ENCODE results near the gene DGLUCY.
"Not testable (repeated sequence)": the region's sequence is repeated elsewhere in the genome, so short reads cannot be mapped to it uniquely, and the experiment has no call there.

The DGLUCY gene

DNA sequence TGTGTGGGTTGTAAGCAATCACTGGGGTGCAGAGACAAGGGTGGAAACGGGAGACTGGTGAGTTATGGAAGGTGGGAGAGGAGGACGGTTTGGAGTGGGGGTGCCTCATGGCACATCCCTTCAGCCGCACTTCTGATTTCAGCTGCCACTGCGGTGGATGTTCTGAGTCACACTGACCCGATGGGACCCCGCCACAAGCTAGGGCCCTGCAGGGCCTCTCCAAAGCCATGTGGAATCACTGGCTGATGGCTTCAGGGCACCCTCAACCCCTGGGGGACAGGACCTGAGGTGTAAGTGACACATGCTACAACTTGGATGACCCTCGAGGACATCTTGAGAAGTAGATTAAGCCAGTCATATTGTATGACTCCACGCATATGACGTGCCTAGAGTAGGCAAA lies 77.0 kb downstream of the DGLUCY start:
- H3K27ac Mint-ChIP-seq, result no peak overlapping the region
- no peaks in the 10 kb centered on the region for H3K4me1 Mint-ChIP-seq
- no peak overlapping the region for H3K4me3 Mint-ChIP-seq
- peaks cover under 1% of the 10 kb centered on the region for H3K27me3 Mint-ChIP-seq (ENCODE audit: low read depth)
- no peaks in the 10 kb centered on the region for H3K9me3 Mint-ChIP-seq
- peaks cover 55% of the 10 kb centered on the region for H3K36me3 Mint-ChIP-seq (ENCODE audit: low read depth)
- TF ChIP-seq, protein P1, sequence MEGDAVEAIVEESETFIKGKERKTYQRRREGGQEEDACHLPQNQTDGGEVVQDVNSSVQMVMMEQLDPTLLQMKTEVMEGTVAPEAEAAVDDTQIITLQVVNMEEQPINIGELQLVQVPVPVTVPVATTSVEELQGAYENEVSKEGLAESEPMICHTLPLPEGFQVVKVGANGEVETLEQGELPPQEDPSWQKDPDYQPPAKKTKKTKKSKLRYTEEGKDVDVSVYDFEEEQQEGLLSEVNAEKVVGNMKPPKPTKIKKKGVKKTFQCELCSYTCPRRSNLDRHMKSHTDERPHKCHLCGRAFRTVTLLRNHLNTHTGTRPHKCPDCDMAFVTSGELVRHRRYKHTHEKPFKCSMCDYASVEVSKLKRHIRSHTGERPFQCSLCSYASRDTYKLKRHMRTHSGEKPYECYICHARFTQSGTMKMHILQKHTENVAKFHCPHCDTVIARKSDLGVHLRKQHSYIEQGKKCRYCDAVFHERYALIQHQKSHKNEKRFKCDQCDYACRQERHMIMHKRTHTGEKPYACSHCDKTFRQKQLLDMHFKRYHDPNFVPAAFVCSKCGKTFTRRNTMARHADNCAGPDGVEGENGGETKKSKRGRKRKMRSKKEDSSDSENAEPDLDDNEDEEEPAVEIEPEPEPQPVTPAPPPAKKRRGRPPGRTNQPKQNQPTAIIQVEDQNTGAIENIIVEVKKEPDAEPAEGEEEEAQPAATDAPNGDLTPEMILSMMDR (IDR thresholded peaks at IDR 0.05; ENCODE audit: unreplicated experiment in 3 of 3), result no peak

DNA sequence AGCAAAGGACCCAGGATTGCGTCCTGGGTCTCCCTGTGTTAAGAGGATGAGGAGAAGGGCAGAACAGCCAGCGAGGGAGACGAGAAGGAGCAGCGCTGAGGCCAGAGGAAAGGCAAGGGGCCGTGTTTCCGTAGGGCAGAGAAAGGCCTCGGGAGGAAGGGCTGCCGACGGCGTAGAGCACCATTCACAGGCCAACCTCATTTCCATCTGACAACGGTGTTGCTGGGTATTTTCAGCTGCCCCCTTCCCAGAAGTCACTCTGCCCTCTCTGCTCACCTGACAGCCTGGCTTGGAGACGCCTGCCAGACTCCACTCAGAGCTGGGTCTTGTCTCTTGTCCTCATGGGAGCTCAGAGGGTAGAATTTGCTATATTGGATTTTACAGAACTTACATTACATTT lies 79.2 kb downstream of the DGLUCY start:
- H3K4me1 Mint-ChIP-seq, result no peaks in the 10 kb centered on the region
- H3K36me3 Mint-ChIP-seq (ENCODE audit: low read depth), result peaks cover 61% of the 10 kb centered on the region
- H3K4me3 Mint-ChIP-seq, result no peak overlapping the region
- no peaks in the 10 kb centered on the region for H3K27me3 Mint-ChIP-seq (ENCODE audit: low read depth)
- H3K9me3 Mint-ChIP-seq, result no peaks in the 10 kb centered on the region
- TF ChIP-seq, protein P1 (IDR thresholded peaks at IDR 0.05; ENCODE audit: unreplicated experiment in 3 of 3), result no peak
- H3K27ac Mint-ChIP-seq, result no peak overlapping the region

DNA sequence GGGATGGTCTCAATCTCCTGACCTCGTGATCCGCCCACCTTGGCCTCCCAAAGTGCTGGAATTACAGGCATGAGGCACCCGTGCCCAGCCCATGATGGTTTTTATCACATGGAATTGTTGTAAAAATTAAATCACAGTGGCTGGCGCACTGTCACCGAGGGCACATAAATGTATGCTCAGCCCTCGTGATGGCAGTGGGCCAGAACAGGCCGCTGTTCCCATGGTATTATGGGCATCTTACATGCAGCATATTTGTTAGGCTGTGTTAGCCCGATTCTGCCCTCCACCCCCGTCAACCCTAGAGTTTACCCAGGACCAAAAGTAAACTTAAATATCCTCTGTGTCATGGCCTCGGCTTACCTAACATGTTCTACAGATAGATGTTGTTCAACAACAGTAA lies 82.0 kb downstream of the DGLUCY start:
- Mint-ChIP-seq H3K36me3 (ENCODE audit: low read depth) (peaks cover 64% of the 10 kb centered on the region), H3K9me3 (no peaks in the 10 kb centered on the region), H3K27me3 (ENCODE audit: low read depth) (no peaks in the 10 kb centered on the region), H3K27ac (no peak overlapping the region), H3K4me1 (no peaks in the 10 kb centered on the region), H3K4me3 (no peak overlapping the region)
- TF ChIP-seq, protein P1 (IDR thresholded peaks at IDR 0.05; ENCODE audit: unreplicated experiment in 3 of 3), result no peak

DNA sequence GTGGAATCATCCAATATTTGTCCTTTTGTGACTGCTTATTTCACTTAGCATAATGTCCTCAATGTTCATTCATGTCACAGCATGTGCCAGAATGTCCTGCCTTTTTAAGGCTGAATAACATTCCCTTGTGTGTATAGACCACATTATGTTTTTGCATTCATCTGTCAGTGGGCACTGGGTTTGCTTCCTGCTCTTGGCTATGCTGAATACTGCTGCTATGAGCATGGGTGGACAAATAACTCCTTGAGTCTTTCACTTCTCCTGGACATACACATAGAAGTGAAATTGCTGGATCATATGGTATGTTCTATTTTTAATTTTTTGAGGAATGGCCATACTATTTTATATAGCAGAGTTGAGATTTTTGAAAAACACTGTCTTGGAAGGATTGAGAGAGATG lies 83.8 kb downstream of the DGLUCY start:
- Mint-ChIP-seq H3K4me3 (no peak overlapping the region), H3K4me1 (no peaks in the 10 kb centered on the region), H3K9me3 (no peaks in the 10 kb centered on the region), H3K27me3 (ENCODE audit: low read depth) (no peaks in the 10 kb centered on the region), H3K27ac (no peak overlapping the region), H3K36me3 (ENCODE audit: low read depth) (peaks cover 56% of the 10 kb centered on the region)
- TF ChIP-seq, protein P1 (IDR thresholded peaks at IDR 0.05; ENCODE audit: unreplicated experiment in 3 of 3), result no peak

DNA sequence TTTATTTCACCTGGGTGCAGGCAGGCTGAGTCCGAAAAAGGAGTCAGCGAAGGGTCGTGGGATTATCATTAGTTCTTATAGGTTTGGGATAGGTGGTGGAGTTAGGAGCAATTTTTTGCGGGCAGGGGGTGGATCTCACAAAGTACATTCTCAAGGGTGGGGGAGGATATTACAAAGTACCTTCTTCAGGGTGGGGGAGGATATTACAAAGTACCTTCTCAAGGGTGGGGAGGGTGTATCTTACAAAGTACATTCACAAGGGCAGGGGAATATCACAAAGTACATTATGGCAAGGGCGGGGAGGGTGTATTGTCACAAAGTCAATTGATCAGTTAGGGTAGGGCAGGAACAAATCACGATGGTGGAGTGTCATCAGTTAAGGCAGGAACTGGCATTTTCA lies 86.9 kb downstream of the DGLUCY start:
- H3K4me3 Mint-ChIP-seq; H3K9me3 Mint-ChIP-seq; H3K27ac Mint-ChIP-seq; H3K27me3 Mint-ChIP-seq (ENCODE audit: low read depth); H3K4me1 Mint-ChIP-seq: not testable (repeated sequence)
- peaks cover 63% of the 10 kb centered on the region for H3K36me3 Mint-ChIP-seq (ENCODE audit: low read depth)

DNA sequence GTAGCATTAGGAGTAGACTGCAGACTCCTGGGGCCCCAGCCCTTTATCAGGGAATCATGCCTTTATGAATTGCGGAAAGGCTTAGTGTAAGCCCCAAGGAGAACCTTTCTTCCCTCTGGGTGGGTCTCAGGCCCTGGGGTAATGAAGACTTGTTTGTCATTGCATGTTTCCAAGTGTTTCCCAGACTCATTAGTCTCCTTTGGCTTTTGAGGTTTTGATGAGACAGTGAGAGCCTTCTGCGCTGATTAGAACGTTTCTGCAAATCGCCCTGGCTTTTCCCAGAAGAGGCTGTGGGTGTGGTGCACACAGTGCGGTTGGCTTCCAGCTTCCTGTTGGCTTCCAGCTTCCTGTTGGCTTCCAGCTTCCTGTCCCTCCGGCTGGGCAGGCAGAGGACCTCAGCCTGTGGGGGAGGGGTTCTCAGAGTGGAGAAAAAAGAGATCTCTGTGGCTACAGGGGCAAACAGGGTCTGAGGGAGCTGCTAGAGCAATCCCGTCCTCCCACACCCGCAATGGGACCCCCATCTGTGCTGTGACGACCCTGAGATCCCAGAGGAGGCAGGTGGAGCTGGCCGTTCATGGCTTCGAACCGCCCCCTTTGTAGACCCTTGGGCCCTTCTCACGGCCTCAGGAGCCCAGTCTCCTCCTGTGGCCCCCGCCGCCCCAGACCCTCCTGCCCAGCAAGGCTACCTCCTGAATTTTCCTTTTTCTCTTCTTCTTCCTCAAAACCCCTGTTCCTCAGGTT lies 88.5 kb downstream of the DGLUCY start:
- H3K4me3 Mint-ChIP-seq, result no peak overlapping the region
- peaks cover 60% of the 10 kb centered on the region for H3K36me3 Mint-ChIP-seq (ENCODE audit: low read depth)
- no peak overlapping the region for H3K27ac Mint-ChIP-seq
- no peaks in the 10 kb centered on the region for H3K27me3 Mint-ChIP-seq (ENCODE audit: low read depth)
- TF ChIP-seq, protein P1 (IDR thresholded peaks at IDR 0.05; ENCODE audit: unreplicated experiment in 3 of 3), result no peak
- H3K9me3 Mint-ChIP-seq, result no peaks in the 10 kb centered on the region
- no peaks in the 10 kb centered on the region for H3K4me1 Mint-ChIP-seq
